K562 (cell line): Measurements from ENCODE around the gene TRAPPC2B. TPM values are rescaled to one million over a fixed set of nuclear protein-coding genes. Genes with fewer than 3 reads are reported as not detected.

Source experiments
- ARNT ChIP-seq, 2 experiments: fragments of 450-650 bp; IDR thresholded peaks; 2 replicates each; pipeline ENCODE4 v1.6.1; 2016; ENCODE audit warnings: mild to moderate bottlenecking in 1 of 2
- ASH1L ChIP-seq: fragments of 450-650 bp; IDR thresholded peaks from 2 replicates; pipeline ENCODE4 v1.6.1; 2018; ENCODE audit warnings: borderline replicate concordance, mild to moderate bottlenecking, low read depth; ENCODE audit not compliant: partially characterized antibody
- CEBPG ChIP-seq, 3 experiments: fragments of 200-800 bp in 1 of 3; sonication (Bioruptor generic) in 1 of 3; sonication (generic) in 1 of 3; formaldehyde crosslinking in 1 of 3; IDR thresholded peaks in 2 of 3; conservative IDR thresholded peaks in 1 of 3; 2 replicates each; pipeline versions ENCODE4 v1.6.1 to v1.8.0; 2016 to 2022; ENCODE audit warnings: missing compliant biosample characterization in 2 of 3, missing genetic modification characterization in 2 of 3, mild to moderate bottlenecking in 1 of 3, missing genetic modification reagents in 1 of 3
- HSF4 ChIP-seq: fragments of 250-450 bp; sonication (Bioruptor Pico); IDR thresholded peaks from 2 replicates; pipeline ENCODE4 v2.1.2; 2022; ENCODE audit warnings: mild to moderate bottlenecking, moderate library complexity, borderline replicate concordance
- LCOR ChIP-seq: sonication (generic); formaldehyde crosslinking; IDR thresholded peaks from 2 replicates; pipeline ENCODE4 v1.8.0; 2022; ENCODE audit warnings: mild to moderate bottlenecking, missing genetic modification reagents
- NRF1 ChIP-seq, 2 experiments: fragments of 450-650 bp; IDR thresholded peaks in 1 of 2; conservative IDR thresholded peaks in 1 of 2; 2 replicates each; pipeline ENCODE4 v1.6.1; 2014; ENCODE audit warnings: mild to moderate bottlenecking in 2 of 2
- PHF20 ChIP-seq: fragments of 450-650 bp; IDR thresholded peaks from 2 replicates; pipeline ENCODE4 v1.6.1; 2018; ENCODE audit not compliant: partially characterized antibody
- POLR2AphosphoS2 ChIP-seq: IDR thresholded peaks from 2 replicates; pipeline ENCODE4 v1.6.1; 2012; ENCODE audit warnings: low read length, improper control_type of control experiment
- SMARCB1 ChIP-seq: IDR thresholded peaks from 2 replicates; pipeline ENCODE4 v1.6.1; 2011; ENCODE audit warnings: improper control_type of control experiment, low read depth; ENCODE audit not compliant: insufficient read length
- STAT6 ChIP-seq: sonication (generic); formaldehyde crosslinking; IDR thresholded peaks from 2 replicates; pipeline ENCODE4 v1.8.1; 2023; ENCODE audit warnings: mild to moderate bottlenecking, missing genetic modification reagents
- ZBTB26 ChIP-seq: fragments of 450-650 bp; formaldehyde crosslinking; IDR thresholded peaks from 2 replicates; pipeline ENCODE4 v1.4.0; 2022; ENCODE audit warnings: missing genetic modification characterization
- ZBTB8A ChIP-seq: fragments of 450-650 bp; IDR thresholded peaks from 2 replicates; pipeline ENCODE4 v1.6.1; 2018; ENCODE audit warnings: mild to moderate bottlenecking, moderate library complexity; ENCODE audit not compliant: partially characterized antibody
- ZNF165 ChIP-seq: fragments of 250-450 bp; sonication (Bioruptor Pico); IDR thresholded peaks from 2 replicates; pipeline ENCODE4 v1.4.0; 2020; ENCODE audit warnings: borderline replicate concordance
- ZNF699 ChIP-seq: fragments of 250-450 bp; sonication (Bioruptor Pico); IDR thresholded peaks from 2 replicates; pipeline ENCODE4 v1.8.0; 2021; ENCODE audit warnings: mild to moderate bottlenecking, moderate library complexity; ENCODE audit not compliant: insufficient replicate concordance
- polyA plus RNA-seq, 8 experiments: library from polyadenylated mRNA; depleted of rRNA in 4 of 8; stranded (reverse) in 5 of 8; unstranded in 3 of 8; fragments of >200 nt; fragmentation: Nextera tagmentation in 2 of 8; fragmentation: Illumina TruSeq in 1 of 8; extraction: Ambion mirVana in 2 of 8; extraction: Trizol in 1 of 8; gene quantifications; 2 replicates each; pipeline versions ENCODE4 v1.2.1 to v1.2.3, GENCODE V29; 2011 to 2014; ENCODE audit warnings: inconsistent platforms in 1 of 8, missing spikeins in 1 of 8
- total RNA-seq, 7 experiments: library from RNA; depleted of rRNA in 6 of 7; stranded (reverse); fragments of >200 nt in 6 of 7; fragmentation: Illumina TruSeq in 2 of 7; extraction: Trizol in 2 of 7; gene quantifications; 2 replicates each; pipeline versions ENCODE4 v1.2.1 to v1.2.3, GENCODE V29; 2011 to 2021; ENCODE audit warnings: low replicate concordance in 1 of 7
- TF ChIP-seq, protein P1 (sequence below), 2 experiments: fragments of 200-800 bp in 1 of 2; sonication (Bioruptor generic) in 1 of 2; sonication (generic) in 1 of 2; formaldehyde crosslinking in 1 of 2; IDR thresholded peaks in 1 of 2; conservative IDR thresholded peaks in 1 of 2; 2 replicates each; pipeline versions ENCODE4 v1.5.0 to v1.6.1; 2016 to 2020; ENCODE audit warnings: missing compliant biosample characterization in 1 of 2, missing genetic modification characterization in 1 of 2, missing genetic modification reagents in 1 of 2
- TF ChIP-seq, protein P2 (sequence below), 2 experiments: IDR thresholded peaks; 2 replicates each; pipeline ENCODE4 v1.6.1; 2011; ENCODE audit warnings: borderline replicate concordance in 1 of 2, control low read depth in 1 of 2, low read depth in 1 of 2, low read length in 1 of 2, mild to moderate bottlenecking in 1 of 2, mixed read lengths in 1 of 2, moderate library complexity in 1 of 2; ENCODE audit not compliant: insufficient read depth in 1 of 2, insufficient read length in 1 of 2, poor library complexity in 1 of 2, severe bottlenecking in 1 of 2; ENCODE audit errors: extremely low read depth in 1 of 2
- TF ChIP-seq, protein P3 (sequence below): fragments of 250-450 bp; sonication (Bioruptor Pico); IDR thresholded peaks from 2 replicates; pipeline ENCODE4 v1.8.0; 2021; ENCODE audit warnings: mild to moderate bottlenecking, moderate library complexity

TRAPPC2B gene
- total and polyA plus RNA-seq, 9 of the 15 experiments (the other 6 are each of a cell fraction or from before 2014, with no cell fraction given) = 2.2 to 20.4 (median 4.6) TPM

GRCh38 chr19:57389730-57390598 is 26.6 kb downstream of the TRAPPC2B start, which contains the start of gene ZNF548 (continued):
- TF ChIP-seq ZBTB26 (no peak), POLR2AphosphoS2 (no peak), ZNF165 (CRISPR knock-in tag) (no peak), STAT6 (CRISPR knock-in tag) (no peak), PHF20 (peak; percentile 53), ZBTB8A (no peak), ARNT (IDR thresholded peaks at IDR 0.05) (no peak), SMARCB1 (no peak), ZNF699 (CRISPR knock-in tag) (no peak), ASH1L (no peak), HSF4 (CRISPR knock-in tag) (no peak), CEBPG (CRISPR knock-in tag; IDR thresholded peaks at IDR 0.05) (peak; percentile 71), CEBPG (tag; conservative IDR thresholded peaks at IDR 0.05 in 1 of 2, IDR thresholded peaks at IDR 0.05 in 1 of 2) (peak; percentile 68 to 73), LCOR (CRISPR knock-in tag) (peak; percentile 50; the same call in 1 of the 2 replicates), NRF1 (conservative IDR thresholded peaks at IDR 0.05 in 1 of 2, IDR thresholded peaks at IDR 0.05 in 1 of 2) (peak; percentile 90 to 92)
- TF ChIP-seq, protein P1, sequence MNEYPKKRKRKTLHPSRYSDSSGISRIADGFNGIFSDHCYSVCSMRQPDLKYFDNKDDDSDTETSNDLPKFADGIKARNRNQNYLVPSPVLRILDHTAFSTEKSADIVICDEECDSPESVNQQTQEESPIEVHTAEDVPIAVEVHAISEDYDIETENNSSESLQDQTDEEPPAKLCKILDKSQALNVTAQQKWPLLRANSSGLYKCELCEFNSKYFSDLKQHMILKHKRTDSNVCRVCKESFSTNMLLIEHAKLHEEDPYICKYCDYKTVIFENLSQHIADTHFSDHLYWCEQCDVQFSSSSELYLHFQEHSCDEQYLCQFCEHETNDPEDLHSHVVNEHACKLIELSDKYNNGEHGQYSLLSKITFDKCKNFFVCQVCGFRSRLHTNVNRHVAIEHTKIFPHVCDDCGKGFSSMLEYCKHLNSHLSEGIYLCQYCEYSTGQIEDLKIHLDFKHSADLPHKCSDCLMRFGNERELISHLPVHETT (CRISPR knock-in tag; conservative IDR thresholded peaks at IDR 0.05 in 1 of 2, IDR thresholded peaks at IDR 0.05 in 1 of 2) = no peak
- TF ChIP-seq, protein P2, sequence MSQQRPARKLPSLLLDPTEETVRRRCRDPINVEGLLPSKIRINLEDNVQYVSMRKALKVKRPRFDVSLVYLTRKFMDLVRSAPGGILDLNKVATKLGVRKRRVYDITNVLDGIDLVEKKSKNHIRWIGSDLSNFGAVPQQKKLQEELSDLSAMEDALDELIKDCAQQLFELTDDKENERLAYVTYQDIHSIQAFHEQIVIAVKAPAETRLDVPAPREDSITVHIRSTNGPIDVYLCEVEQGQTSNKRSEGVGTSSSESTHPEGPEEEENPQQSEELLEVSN (IDR thresholded peaks at IDR 0.05; ENCODE audit: borderline replicate concordance in 1 of 2, extremely low read depth in 1 of 2, insufficient read depth in 1 of 2, insufficient read length in 1 of 2, low read depth in 1 of 2, low read length in 1 of 2, poor library complexity in 1 of 2, severe bottlenecking in 1 of 2) = peak in 1 of 2 experiments; percentile 60
- TF ChIP-seq, protein P3, sequence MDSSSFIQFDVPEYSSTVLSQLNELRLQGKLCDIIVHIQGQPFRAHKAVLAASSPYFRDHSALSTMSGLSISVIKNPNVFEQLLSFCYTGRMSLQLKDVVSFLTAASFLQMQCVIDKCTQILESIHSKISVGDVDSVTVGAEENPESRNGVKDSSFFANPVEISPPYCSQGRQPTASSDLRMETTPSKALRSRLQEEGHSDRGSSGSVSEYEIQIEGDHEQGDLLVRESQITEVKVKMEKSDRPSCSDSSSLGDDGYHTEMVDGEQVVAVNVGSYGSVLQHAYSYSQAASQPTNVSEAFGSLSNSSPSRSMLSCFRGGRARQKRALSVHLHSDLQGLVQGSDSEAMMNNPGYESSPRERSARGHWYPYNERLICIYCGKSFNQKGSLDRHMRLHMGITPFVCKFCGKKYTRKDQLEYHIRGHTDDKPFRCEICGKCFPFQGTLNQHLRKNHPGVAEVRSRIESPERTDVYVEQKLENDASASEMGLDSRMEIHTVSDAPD (CRISPR knock-in tag) = peak; percentile 99
